Epithelial cell of esophagus (primary cell): ENCODE measurements around the gene MTLN.
"Not testable (repeated sequence)": the region's sequence is repeated elsewhere in the genome, so short reads cannot be mapped to it uniquely, and the experiment has no call there.

ENCODE experiments used
- DNase-seq: peaks from one replicate; pipeline ENCODE4 v3.0.0; 2010; ENCODE audit warnings: low read depth
- H3K4me3 ChIP-seq: 2 replicates; pipeline ENCODE4 v1.5.1; 2011; ENCODE audit warnings: mild to moderate bottlenecking, low read length, control low read depth
- TF ChIP-seq, protein P1 (sequence below): IDR thresholded peaks from 2 replicates; pipeline ENCODE4 v1.5.1; 2011; ENCODE audit warnings: low read depth, mild to moderate bottlenecking, low read length, control low read depth, inconsistent platforms; ENCODE audit not compliant: insufficient read depth; ENCODE audit errors: missing control alignments

The MTLN gene

DNA sequence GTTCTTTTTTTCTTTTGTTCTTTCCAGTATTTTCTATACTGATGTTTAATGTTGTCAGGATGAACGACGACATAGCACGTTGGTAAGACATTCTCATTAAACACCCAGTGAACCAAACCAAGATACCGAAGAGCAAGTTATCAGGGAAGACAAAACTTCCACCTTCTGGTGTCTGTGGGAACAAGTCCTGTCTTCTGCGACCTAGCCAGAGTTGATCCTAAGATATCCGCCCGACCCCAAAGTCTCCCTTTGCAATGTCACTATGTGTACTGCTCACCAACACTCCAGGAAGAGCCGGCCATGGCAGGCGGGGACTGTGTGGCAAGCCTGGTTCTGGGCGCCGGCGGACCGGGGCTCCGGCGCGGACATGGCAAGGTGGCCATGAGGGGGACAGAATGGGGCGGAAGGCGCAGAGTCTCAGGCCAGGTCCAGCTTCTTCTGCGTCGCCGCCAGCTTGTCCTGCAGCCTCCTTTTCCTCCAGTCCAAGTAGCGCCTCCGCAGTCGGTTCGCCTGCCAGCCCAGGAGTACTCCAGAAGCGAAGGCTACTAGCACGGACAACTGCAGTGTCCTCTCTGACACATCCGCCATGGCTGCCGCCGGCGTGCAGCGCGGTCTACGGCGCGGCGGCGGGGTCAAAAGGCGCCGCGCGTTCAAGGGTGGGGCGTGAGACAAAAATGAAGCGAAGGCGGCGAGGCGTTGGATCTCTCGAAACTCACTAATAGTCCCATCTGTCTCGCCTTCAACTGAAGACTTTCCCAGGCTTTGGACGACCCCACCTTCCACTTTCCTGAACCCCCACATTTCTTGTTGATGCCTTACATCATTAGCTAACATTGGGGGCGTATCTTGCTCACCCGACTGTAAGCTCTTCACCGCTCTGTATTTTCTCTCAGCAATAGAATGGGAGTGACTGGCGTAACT is at the start of gene MTLN:
TSS of gene MTLN (minus strand) at position 610 of the 921 bp plus-strand sequence. CDS start at position 588, 22 bp downstream.
- DNase-seq = peak; percentile 80
- TF ChIP-seq, protein P1, sequence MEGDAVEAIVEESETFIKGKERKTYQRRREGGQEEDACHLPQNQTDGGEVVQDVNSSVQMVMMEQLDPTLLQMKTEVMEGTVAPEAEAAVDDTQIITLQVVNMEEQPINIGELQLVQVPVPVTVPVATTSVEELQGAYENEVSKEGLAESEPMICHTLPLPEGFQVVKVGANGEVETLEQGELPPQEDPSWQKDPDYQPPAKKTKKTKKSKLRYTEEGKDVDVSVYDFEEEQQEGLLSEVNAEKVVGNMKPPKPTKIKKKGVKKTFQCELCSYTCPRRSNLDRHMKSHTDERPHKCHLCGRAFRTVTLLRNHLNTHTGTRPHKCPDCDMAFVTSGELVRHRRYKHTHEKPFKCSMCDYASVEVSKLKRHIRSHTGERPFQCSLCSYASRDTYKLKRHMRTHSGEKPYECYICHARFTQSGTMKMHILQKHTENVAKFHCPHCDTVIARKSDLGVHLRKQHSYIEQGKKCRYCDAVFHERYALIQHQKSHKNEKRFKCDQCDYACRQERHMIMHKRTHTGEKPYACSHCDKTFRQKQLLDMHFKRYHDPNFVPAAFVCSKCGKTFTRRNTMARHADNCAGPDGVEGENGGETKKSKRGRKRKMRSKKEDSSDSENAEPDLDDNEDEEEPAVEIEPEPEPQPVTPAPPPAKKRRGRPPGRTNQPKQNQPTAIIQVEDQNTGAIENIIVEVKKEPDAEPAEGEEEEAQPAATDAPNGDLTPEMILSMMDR = no peak
- peak within 1 kb of the TSS; percentile 75 for H3K4me3 ChIP-seq

DNA sequence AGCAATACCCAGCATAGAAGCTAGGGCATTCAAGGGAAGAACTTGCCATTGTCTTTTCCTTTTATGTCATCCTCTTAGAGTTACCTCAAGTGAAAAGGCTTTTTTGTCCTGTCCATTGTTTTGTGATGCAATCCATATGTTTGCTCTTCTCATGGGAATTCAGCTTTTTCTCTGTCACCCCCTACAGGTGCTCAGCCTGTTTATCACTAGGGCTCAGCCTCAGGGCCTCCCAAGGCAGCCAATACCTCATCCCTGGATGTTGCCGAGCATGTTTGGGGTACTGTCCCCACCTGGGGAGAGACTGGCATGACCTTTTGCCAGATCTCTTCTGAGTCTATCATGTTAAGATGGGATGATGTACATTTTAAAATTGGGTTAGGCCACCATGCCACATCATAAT is 49.6 kb upstream of the MTLN start:
- DNase-seq, H3K4me3 ChIP-seq: not testable (repeated sequence)

DNA sequence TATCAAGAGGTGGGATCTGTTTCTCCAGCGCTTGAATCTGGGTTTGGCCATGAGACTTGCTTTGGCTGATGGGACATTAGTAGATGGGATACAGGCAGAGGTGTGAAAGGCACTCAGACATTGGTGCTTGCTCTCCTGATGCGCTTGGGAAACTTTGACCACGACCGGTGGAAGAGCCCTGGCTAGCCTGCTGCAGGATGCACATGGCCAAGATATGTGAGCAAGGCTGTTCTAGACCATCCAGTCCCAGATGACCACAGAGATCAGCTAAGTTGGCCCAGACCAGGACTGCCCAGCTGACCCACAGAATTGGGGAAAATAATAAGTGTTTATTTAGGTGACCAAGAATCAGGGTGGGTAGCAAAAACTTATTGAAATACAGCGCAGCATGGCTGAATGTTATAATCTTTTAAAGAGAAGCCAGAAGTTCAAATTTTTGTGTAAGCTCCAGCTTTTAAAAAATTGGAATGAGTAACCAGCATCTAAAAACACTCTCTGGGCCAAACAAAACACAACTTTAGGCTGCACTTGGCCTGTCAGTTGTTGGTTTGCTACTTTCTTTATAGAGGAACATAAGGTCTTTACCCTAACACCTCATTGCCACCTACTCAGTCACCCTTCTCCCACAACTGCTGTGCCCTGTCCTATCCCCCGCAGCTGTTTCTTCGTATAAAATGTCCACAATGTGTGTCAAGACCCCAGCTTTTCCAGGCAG is 35.9 kb upstream of the MTLN start:
- DNase-seq, H3K4me3 ChIP-seq: not testable (repeated sequence)

DNA sequence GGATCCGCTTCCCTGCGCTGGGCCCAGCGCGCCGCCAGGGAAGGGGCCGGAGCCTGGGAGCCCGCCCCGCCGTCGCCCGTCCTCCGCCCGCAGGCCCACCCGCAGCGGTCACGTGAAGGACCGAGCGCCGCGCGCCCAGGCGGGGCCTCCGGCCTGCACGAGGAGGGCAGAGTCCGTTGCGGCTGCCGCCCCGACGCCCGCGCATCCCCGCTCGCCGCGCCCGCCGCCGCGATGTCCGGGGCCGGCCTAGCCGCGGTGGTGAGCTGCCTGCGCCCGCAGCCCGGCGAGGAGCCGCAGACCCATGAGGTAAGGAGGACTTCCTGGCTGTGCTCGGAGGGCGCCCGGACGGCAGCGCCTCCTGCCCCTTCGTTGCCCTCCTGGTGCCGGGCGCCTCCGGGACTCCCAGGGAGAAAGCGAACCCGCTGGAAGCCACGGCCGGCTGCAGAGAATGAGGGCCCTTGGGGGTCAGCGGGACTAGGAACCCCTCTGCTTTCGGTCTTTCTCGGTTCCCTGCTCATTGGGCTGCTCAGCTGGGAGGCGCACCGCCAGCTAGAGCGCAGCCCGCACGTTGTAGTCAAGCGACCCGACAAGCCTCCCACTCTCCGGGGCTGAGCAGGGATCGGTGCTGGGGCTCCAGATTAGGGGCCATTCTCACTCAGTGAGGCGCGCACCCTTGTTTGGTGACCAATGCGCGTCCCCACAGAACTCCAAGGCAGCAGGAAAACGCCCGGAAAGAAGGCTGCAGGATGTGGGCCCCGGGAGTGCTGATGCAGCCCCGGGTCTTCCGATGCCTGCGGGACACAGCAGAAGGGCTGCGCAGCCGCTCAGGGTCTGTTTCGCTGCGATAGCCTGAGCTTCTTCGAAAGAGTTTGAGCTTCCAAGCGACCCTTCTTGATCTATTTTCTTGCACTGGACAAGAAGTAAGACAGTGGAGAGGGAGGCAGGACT is 33.4 kb upstream of the MTLN start:
- not testable (repeated sequence) for H3K4me3 ChIP-seq, DNase-seq

DNA sequence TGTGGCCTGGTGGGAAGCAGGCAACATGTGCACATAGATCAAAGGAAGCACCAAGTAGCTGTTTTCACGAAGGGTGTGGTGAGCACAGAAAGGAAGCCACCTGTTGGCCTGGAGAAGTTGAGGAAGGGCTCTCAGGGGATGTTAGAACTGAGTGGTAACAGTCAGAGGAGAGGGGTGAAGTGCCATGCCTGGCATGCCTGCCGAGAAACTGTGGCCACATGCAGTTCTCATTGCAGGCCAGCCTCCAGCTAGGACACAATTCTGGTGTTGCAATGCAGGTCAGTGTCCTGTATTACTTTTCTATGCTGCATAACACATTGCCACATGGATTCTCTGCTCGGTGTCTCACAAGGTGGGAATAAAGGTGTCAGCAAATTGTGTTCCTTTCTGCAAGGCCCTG is 30.9 kb upstream of the MTLN start:
- DNase-seq, H3K4me3 ChIP-seq: not testable (repeated sequence)

- DNase-seq, H3K4me3 ChIP-seq: not testable (repeated sequence)
Measured at GRCh38 chr2:110234514-110234913, 22.2 kb upstream of the MTLN start.

DNA sequence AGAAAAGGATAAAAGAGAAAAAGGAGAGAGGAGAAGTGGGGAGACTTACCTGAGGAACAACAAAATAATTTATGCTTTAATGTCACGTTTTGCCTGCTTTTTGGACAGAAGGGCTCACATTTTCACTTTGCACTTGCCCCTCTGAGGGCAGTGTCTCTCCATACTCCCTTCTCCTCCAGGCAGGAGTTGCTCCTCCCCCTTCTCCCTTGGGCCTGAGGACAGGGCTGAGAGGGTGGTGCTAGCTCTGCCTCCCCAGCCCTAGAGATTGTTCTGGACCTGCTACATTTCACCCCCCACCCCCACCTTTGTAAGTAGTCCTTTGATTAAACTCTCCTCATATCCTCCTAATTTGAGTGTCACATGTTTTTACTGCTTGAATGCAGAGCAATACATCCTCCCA is 17.5 kb upstream of the MTLN start:
- not testable (repeated sequence) for DNase-seq, H3K4me3 ChIP-seq

DNA sequence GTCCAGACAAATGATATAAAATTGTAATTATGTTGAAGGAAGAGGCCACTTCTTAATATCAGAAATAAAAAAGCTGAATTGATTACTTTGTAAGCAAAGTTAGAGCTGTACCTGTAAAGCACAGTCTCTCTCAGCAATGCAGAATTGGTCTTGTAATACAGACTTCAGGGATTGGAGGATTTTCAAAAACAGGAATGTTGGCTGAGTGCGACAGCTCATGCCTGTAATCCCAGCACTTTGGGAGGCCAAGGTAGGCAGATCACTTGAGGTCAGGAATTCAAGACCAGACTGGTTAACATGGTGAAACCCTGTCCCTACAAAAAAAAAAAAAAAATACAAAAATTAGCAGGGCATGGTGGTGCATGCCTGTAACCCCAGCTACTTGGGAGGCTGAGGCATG is 10.3 kb upstream of the MTLN start:
- peak; percentile 59 for DNase-seq
- not testable (repeated sequence) for H3K4me3 ChIP-seq

DNA sequence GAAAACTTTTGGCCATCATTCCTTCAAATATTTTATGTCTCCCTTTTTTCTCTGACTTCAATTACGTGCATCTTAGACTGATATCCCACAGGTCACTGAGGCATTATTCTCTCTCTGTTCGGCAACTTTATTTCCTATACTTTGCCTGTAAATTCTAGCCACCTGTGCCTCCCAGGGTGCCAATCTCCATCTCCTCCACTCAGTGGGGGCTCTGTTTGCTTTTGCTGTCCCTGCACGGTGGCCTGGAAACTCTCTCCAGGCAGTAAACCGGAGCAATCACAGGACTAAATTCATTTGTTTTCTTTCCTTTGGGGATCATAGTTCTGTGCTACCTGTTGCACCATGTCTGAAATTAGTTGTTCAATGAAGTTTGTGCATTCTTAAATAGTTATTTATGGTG is 9.6 kb upstream of the MTLN start:
- TF ChIP-seq, protein P1 = no peak
- no peak overlapping the region for H3K4me3 ChIP-seq
- no peak for DNase-seq

DNA sequence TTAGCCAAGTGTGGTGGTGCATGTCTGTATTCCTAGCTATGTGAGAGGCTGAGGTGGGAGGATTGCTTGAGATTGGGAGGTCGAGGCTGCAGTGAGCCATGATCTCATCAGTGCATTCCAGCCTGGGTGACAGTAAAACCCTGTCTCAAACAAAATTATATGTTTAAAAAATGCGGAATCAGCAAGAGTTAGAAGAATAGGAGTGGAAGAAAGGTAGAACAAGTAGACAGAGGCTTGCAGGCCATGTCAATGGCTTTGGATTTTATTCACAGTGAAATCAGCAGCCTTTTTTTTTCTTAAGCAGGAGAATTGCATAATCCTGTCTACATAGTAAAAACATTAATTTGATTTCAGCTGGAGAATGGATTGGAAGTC is 7.8 kb upstream of the MTLN start:
- H3K4me3 ChIP-seq = no peak overlapping the region
- DNase-seq = no peak
- TF ChIP-seq, protein P1 = no peak
